Measurements from ENCODE around the gene PRCP.

DNA sequence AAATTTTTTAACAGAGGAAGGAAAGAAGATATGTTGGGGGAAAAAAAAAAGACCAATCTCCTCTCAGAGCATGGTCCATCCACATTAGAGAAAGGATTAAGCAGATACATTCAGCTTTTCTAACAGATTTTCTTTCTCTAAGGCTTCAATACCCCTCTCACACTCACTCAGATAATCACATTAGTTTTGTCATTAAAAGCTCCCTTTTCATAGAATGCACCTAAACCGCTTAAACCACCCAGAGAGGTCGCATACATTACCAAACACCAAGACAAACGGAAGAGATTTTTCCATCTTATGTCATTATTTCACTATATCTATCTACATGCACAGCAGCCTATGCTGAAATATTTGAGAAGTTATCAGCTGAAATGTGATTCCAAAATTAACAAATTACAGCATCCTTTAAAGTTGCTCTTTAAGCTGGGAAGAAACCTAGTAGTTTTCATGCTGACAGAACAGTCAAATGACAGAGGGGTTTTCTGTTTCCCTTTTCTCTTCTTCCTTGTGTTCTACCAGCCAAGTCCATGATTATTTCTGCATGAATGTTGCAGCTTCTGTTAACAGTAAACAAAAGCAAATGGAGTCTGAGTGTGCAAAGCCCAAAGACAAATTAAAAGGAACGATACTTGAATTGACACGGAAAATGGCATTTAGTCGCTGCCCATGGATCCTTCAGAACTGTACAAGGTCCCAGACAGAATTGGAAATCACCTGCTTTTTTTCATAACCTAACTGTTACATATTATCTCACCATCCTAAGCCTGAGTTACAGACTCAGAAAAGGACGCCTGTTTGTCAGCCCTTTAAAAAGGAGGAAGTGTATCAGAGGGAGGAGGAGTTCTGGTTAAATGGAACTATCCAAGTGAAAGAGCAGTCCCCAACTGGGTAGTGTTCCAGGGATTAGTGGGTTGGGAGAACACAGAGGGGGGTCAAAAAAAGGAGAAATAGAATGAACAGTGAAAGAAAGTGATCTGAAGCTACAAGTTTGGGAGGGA is 54.6 kb downstream of the PRCP start:
- TF ChIP-seq POLR2A (IDR thresholded peaks at IDR 0.05; ENCODE audit: low read length) (no peak), GATA1 (IDR thresholded peaks at IDR 0.05; ENCODE audit: low read depth, low read length) (no peak)
